HEK293 (cell line): ENCODE data around the gene TMEM218.
"Not testable (repeated sequence)": the region's sequence is repeated elsewhere in the genome, so short reads cannot be mapped to it uniquely, and the experiment has no call there.

Experiments used
- CTCF ChIA-PET: fragments of 350-600 bp; formaldehyde crosslinking; extraction: SDS; loops from one replicate; lab custom pipeline; 2021; ENCODE audit warnings: antibody characterized with exemption; lab: Yijun Ruan, JAX
- POLR2A ChIA-PET: fragments of 300-600 bp; formaldehyde crosslinking; extraction: SDS; loops from one replicate; lab custom pipeline; 2020; ENCODE audit warnings: antibody characterized with exemption, inconsistent platforms; lab: Yijun Ruan, JAX
- H3K27ac ChIP-seq: fragments of 200-500 bp; sonication (Bioruptor generic); 2 replicates; pipeline ENCODE4 v1.5.1; 2014; ENCODE audit warnings: low read depth, low read length, control low read depth, inconsistent platforms; ENCODE audit errors: extremely low read depth
- H3K36me3 ChIP-seq, 2 experiments: fragments of 200-500 bp in 1 of 2; sonication (Bioruptor generic) in 1 of 2; 1 replicate in 1 of 2; 2 replicates in 1 of 2; pipeline ENCODE4 v1.5.1; 2014 to 2017; ENCODE audit warnings: inconsistent platforms in 2 of 2, low read length in 2 of 2; ENCODE audit not compliant: control insufficient read depth in 2 of 2, insufficient read depth in 1 of 2
- H3K4me1 ChIP-seq: fragments of 200-500 bp; sonication (Bioruptor generic); 2 replicates; pipeline ENCODE4 v1.5.1; 2014; ENCODE audit warnings: mild to moderate bottlenecking, low read length, inconsistent platforms; ENCODE audit not compliant: control insufficient read depth, insufficient read depth
- H3K4me3 ChIP-seq: 2 replicates; pipeline ENCODE4 v1.5.1; 2011; ENCODE audit warnings: low read depth, mild to moderate bottlenecking, control low read depth, low read length, moderate library complexity
- H3K9me3 ChIP-seq: fragments of 200-500 bp; sonication (Bioruptor generic); 2 replicates; pipeline ENCODE4 v1.5.1; 2014; ENCODE audit warnings: low read depth, low read length, inconsistent platforms; ENCODE audit not compliant: control insufficient read depth, insufficient read depth
- HOXA7 ChIP-seq: sonication (generic); formaldehyde crosslinking; IDR thresholded peaks from 2 replicates; pipeline ENCODE4 v1.8.1; 2022; ENCODE audit warnings: missing genetic modification reagents, borderline replicate concordance
- IKZF3 ChIP-seq: fragments of 450-650 bp; IDR thresholded peaks from 2 replicates; pipeline ENCODE4 v1.5.0; 2018; ENCODE audit warnings: missing biosample characterization, mild to moderate bottlenecking, missing genetic modification characterization, moderate library complexity
- KLF10 ChIP-seq: fragments of 450-650 bp; IDR thresholded peaks from 2 replicates; pipeline ENCODE4 v1.5.1; 2018; ENCODE audit warnings: missing biosample characterization, mild to moderate bottlenecking, missing genetic modification characterization
- PRDM6 ChIP-seq: fragments of 450-650 bp; formaldehyde crosslinking; IDR thresholded peaks from 2 replicates; pipeline ENCODE4 v1.5.1; 2017; ENCODE audit warnings: missing biosample characterization, missing genetic modification characterization
- ZBTB1 ChIP-seq: fragments of 450-650 bp; formaldehyde crosslinking; IDR thresholded peaks from 2 replicates; pipeline ENCODE4 v1.5.1; 2016; ENCODE audit warnings: missing biosample characterization, missing genetic modification characterization
- ZNF175 ChIP-seq: fragments of 450-650 bp; formaldehyde crosslinking; IDR thresholded peaks from 2 replicates; pipeline ENCODE4 v1.5.1; 2016; ENCODE audit warnings: missing biosample characterization, missing genetic modification characterization
- ZNF18 ChIP-seq: fragments of 450-650 bp; formaldehyde crosslinking; IDR thresholded peaks from 2 replicates; pipeline ENCODE4 v1.5.1; 2016; ENCODE audit warnings: missing biosample characterization, missing genetic modification characterization
- ZNF211 ChIP-seq: fragments of 450-650 bp; formaldehyde crosslinking; IDR thresholded peaks from 2 replicates; pipeline ENCODE4 v1.5.1; 2016; ENCODE audit warnings: low read depth, missing biosample characterization, missing genetic modification characterization
- ZNF391 ChIP-seq: fragments of 450-650 bp; formaldehyde crosslinking; IDR thresholded peaks from 2 replicates; pipeline ENCODE4 v1.5.1; 2016; ENCODE audit warnings: low read depth, missing biosample characterization, missing genetic modification characterization, borderline replicate concordance
- ZNF423 ChIP-seq: fragments of 450-650 bp; formaldehyde crosslinking; IDR thresholded peaks from 2 replicates; pipeline ENCODE4 v1.5.1; 2016; ENCODE audit warnings: missing biosample characterization, missing genetic modification characterization
- ZNF426 ChIP-seq: fragments of 450-650 bp; formaldehyde crosslinking; IDR thresholded peaks from 2 replicates; pipeline ENCODE4 v1.5.1; 2017; ENCODE audit warnings: missing biosample characterization, missing genetic modification characterization, mild to moderate bottlenecking, inconsistent platforms, moderate library complexity
- ZNF488 ChIP-seq: fragments of 450-650 bp; formaldehyde crosslinking; IDR thresholded peaks from 2 replicates; pipeline ENCODE4 v1.5.1; 2016; ENCODE audit warnings: missing biosample characterization, missing genetic modification characterization
- ZNF513 ChIP-seq: fragments of 450-650 bp; IDR thresholded peaks from 2 replicates; pipeline ENCODE4 v1.5.1; 2018; ENCODE audit warnings: missing biosample characterization, missing genetic modification characterization
- ZNF558 ChIP-seq: fragments of 450-650 bp; formaldehyde crosslinking; IDR thresholded peaks from 2 replicates; pipeline ENCODE4 v1.5.1; 2016; ENCODE audit warnings: missing biosample characterization, missing genetic modification characterization
- ZNF585B ChIP-seq: fragments of 450-650 bp; formaldehyde crosslinking; IDR thresholded peaks from 2 replicates; pipeline ENCODE4 v1.5.1; 2016; ENCODE audit warnings: missing biosample characterization, missing genetic modification characterization
- ZNF629 ChIP-seq: fragments of 450-650 bp; formaldehyde crosslinking; IDR thresholded peaks from 2 replicates; pipeline ENCODE4 v1.5.1; 2017; ENCODE audit warnings: missing biosample characterization, missing genetic modification characterization
- ZNF658 ChIP-seq: fragments of 450-650 bp; formaldehyde crosslinking; IDR thresholded peaks from 2 replicates; pipeline ENCODE4; 2016; ENCODE audit warnings: missing biosample characterization, missing genetic modification characterization

TMEM218 gene

GRCh38 chr11:125090816-125091215 lies 20.6 kb downstream of the TMEM218 start:
- POLR2A ChIA-PET: interaction anchor here (1.0 to 1.3 kb wide), 2 partner anchors 21 kb away, joined by 3 to 4 read pairs; partner anchors contain the start of gene TMEM218
- H3K27ac ChIP-seq: no peak overlapping the region
- no peaks in the 10 kb centered on the region for H3K4me1 ChIP-seq
- TF ChIP-seq KLF10 (tag by site-specific recombination) (no peak), ZNF585B (no peak), ZNF558 (tag by site-specific recombination) (no peak), IKZF3 (tag by site-specific recombination) (no peak), ZNF513 (tag by site-specific recombination) (no peak), ZBTB1 (tag by site-specific recombination) (no peak), ZNF18 (no peak), HOXA7 (CRISPR knock-in tag) (no peak)
- no peaks in the 10 kb centered on the region for H3K9me3 ChIP-seq
- CTCF ChIA-PET: interaction anchor here (0.6 to 6.5 kb wide), 49 partner anchors 8 to 537 kb away, joined by 3 to 83 read pairs (median 5); partner anchors contain the start of genes CCDC15 and TMEM218
- peaks cover 0 to 6% of the 10 kb centered on the region in 2 experiments; a peak in 1 of 3 replicates for H3K36me3 ChIP-seq
- H3K4me3 ChIP-seq: no peak overlapping the region

GRCh38 chr11:125090151-125090550 lies 21.3 kb downstream of the TMEM218 start:
- ChIA-PET CTCF (interaction anchor here (0.6 to 6.5 kb wide), 18 partner anchors 11 to 349 kb away, joined by 3 to 83 read pairs (median 5); partner anchors contain the start of gene TMEM218), POLR2A (interaction anchor here (1.0 kb wide), 1 partner anchor 21 kb away, joined by 3 read pairs; the partner anchor contains the start of gene TMEM218)

GRCh38 chr11:125089481-125089880 lies 21.9 kb downstream of the TMEM218 start:
- CTCF ChIA-PET: interaction anchor here (0.6 to 6.5 kb wide), 7 partner anchors 10 to 350 kb away, joined by 3 to 81 read pairs (median 27); no protein-coding TSS in a partner anchor
- H3K36me3 ChIP-seq: peaks cover 0 to 11% of the 10 kb centered on the region in 2 experiments; a peak in 1 of 3 replicates
- H3K4me3 ChIP-seq, POLR2A ChIA-PET, H3K27ac ChIP-seq, H3K4me1 ChIP-seq, H3K9me3 ChIP-seq: not testable (repeated sequence)

More at GRCh38 chr11:125090151-125090550, 21.3 kb downstream of the TMEM218 start:
- H3K4me1 ChIP-seq, H3K27ac ChIP-seq, H3K9me3 ChIP-seq, H3K4me3 ChIP-seq: not testable (repeated sequence)
- peaks cover 0 to 11% of the 10 kb centered on the region in 2 experiments; a peak in 1 of 3 replicates for H3K36me3 ChIP-seq

- TF ChIP-seq ZNF211 (tag by site-specific recombination) (no peak), ZNF423 (no peak), HOXA7 (CRISPR knock-in tag) (no peak), ZBTB1 (tag by site-specific recombination) (no peak), ZNF658 (tag by site-specific recombination) (no peak), ZNF391 (no peak), ZNF629 (tag by site-specific recombination) (no peak), ZNF175 (tag by site-specific recombination) (no peak), ZNF426 (tag by site-specific recombination) (no peak), ZNF488 (tag by site-specific recombination) (no peak), PRDM6 (tag by site-specific recombination) (no peak)
- no peaks in the 10 kb centered on the region for H3K9me3 ChIP-seq
- CTCF ChIA-PET: interaction anchor here (0.6 to 6.5 kb wide), 6 partner anchors 258 to 696 kb away, joined by 3 to 81 read pairs (median 4); no protein-coding TSS in a partner anchor
Observed at GRCh38 chr11:125088576-125089455, 22.6 kb downstream of the TMEM218 start.

More at GRCh38 chr11:125088576-125089455, 22.6 kb downstream of the TMEM218 start:
- no peak overlapping the region for H3K27ac ChIP-seq
- H3K36me3 ChIP-seq: peaks cover 0 to 13% of the 10 kb centered on the region in 2 experiments; a peak in 1 of 3 replicates
- H3K4me1 ChIP-seq: no peaks in the 10 kb centered on the region
- no peak overlapping the region for H3K4me3 ChIP-seq
- POLR2A ChIA-PET: no interaction called here
